ENCODE data around the gene RTP5.
"Not testable (repeated sequence)": the region's sequence is repeated elsewhere in the genome, so short reads cannot be mapped to it uniquely, and the experiment has no call there.

Gene RTP5

DNA sequence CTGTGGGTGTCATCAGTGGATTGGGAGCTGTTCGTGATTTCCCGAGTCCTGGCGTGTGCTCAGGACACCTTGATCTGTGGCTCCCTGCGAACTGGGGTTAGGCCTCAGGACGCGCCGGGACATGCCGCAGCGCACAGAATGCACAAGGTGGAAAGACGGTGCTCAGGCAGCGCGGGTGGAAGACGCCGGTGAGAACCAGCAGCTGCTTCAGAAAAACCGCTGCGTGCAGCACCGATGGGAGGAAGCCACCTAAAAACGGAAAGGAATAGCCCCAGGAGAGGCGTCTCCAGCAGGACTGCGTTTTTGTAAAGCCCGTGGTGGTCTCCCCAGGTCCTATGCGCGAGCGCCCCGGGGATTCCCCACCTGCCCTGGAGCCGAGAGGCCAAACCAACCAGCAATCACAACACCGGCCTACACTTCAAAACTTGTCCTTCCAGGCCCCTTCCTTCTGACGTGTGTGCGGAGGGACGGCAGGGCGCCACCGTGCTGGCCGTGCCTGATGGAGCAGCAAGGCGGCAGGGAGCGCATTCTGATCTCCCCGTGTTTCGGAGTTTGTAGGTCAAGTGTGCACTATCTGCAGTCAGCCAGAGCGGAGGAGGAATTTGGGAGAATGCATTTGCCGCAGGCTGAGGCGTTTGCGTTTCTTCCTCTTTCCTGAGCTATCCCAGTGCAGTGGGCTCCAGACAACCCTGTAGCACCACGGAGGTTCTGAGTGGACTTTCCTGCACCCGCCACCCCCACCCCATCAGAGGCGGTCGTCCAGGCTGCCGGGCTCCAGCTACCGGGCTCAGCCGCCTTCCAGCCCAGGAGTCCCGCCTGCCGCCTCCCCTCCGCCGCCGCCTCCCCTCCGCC, 32.2 kb downstream of the RTP5 start:
- DNase-seq (ENCODE audit: low read depth in 2 of 2, low spot score in 1 of 2): no peak

DNA sequence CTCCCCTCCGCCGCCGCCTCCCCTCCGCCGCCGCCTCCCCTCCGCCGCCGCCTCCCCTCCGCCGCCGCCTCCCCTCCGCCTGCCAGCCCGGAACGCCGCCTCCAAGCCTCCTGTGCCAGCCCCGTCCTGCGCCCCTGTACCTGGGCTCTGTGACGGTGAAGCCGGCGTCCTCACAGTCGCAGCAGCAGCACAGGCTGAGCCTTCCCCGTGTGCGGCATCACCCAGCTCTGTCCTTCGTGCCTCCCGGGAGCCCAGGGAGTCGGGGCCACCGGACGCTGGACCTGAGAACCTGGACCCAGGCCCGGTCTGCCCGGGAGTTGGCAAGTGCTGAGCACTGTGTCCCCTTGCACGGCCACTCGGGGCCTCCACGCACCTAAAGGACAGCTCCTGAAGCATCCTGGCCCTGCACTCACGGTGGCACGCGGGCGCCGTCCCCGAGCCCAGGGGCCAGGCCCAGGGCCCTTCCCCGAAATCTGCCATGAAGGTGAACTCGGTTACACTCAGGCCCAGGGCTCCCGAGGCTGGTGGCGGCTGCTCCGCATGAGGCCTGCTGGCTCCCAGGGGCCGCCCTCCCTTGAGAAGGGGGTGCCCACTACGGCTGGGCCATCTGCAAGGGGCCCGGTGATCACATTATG, 32.9 kb downstream of the RTP5 start:
- no peak for DNase-seq (ENCODE audit: low read depth in 2 of 2, low spot score in 1 of 2)

DNA sequence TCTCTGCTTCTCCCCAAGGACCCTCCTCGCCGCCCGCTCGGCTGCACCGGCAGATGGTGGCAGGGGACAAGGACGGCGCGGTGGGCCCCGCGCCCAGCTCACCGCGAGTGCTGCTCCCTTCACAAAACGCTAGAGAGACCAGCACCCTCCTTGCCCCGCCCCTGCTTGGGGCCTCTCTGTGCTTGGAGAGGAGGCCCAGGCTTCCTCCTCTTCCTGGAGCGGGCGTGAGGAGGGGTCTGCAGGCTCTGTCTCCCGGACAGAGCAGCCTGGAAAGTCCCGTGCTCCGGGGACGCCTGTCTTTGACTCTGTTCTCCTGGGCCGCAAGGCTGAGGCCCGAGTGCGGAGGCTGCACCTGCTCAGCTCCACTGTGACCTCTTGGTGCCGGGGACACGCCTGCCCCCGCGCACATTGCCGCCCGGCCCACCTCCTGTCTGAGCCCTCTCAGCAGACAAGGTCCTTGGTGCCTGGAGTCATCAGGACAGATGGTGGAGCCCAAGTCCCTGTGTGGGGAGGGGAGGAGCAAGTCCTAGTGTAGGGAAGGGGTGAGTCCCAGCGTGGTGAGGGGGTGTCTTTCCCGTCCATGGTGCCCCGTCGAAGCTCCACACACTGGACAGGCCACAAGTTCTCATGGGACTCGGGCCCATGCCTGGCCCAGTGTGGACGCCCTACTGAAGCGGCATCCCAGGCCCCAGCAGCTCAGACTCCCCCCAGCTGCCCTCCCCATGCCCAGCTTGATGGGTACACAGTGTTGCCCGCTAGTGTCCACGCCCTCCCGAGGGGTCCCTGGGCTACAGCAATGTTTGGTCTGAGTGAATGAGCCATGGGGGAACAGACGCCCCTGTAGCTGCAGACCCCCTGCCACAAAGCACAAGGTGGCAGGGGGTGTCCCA, 33.8 kb downstream of the RTP5 start:
- DNase-seq (ENCODE audit: low read depth in 2 of 2, low spot score in 1 of 2): no peak

DNA sequence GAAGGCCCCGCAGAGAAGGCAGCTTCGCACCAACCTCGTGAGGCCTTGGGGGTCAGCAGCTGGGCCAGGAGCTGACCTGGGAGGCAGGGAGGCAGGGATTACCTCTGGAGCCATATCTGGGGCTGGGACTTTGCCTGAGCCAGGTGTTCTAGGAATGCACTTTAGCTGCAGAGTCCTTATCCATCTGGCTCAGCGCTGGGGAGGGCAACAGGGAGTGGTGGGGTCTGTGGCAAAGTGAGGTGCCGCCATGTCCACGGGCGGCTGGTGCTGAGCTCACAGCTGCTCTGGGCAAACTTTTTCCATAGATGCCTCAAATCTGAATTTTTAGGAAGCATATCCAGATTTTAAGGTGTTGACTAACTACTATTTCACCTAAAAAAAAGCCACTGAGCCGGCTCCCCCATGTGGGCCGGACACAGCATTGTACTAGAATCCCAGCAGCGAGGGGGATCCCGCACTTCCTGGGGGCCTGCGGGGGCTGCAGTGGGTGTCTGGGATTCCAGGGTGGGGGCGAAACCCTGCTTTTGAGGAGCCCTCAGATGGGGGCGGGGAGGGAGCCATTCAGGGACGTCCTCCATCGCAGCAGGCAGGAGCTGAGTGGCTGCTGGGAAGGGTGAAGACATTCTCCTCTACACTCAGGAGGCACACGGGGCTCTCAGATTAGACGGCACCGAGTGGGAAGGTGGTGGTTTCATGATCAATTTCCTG, 34.6 kb downstream of the RTP5 start:
- DNase-seq (ENCODE audit: low read depth in 2 of 2, low spot score in 1 of 2): no peak

DNA sequence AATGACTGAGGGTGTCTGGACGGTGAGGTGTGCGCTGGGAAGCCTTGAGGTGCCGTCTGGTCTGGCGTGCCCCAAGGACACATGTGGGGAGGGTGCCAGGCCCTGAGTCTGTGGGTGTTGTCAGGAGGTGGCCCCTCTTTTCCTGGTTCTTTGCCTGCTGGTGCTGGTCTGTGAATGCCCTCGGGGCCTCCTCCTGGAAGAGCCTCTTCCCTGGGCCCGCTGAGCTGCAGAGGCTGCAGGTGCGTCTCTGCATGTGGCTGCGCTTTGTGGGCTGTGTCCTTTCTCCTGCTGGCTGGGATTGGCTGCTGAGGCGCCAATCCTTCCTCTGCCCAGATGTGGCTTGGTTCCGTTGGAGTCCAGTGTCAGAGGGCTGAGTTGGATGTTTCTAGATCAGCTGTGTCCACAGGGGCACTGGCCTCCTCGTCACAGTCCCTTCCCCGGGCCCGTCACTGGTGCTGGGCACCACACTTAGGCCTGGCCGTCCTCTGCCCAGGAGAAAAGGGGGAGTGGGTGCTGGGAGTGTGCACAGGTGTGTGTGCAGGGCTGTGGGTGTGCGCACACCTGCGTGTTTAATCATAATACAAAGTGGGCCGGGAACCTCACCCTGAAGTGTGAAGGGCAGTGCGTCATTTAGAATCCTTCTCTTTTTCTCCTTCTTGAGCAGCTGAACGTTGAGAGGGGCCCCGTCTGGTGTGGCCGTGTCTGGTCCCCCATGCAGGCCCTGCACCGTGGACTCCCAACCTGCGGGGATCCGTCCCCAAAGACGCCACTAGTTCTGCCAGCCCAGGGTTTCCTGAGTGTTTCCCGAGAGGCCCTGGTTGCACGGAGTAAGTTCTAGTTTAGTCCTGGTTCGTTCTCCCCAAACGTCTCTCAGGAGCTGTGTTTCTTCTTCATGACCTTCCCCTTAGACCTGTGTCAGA, 35.5 kb downstream of the RTP5 start:
- DNase-seq (ENCODE audit: low read depth in 2 of 2, low spot score in 1 of 2): no peak

DNA sequence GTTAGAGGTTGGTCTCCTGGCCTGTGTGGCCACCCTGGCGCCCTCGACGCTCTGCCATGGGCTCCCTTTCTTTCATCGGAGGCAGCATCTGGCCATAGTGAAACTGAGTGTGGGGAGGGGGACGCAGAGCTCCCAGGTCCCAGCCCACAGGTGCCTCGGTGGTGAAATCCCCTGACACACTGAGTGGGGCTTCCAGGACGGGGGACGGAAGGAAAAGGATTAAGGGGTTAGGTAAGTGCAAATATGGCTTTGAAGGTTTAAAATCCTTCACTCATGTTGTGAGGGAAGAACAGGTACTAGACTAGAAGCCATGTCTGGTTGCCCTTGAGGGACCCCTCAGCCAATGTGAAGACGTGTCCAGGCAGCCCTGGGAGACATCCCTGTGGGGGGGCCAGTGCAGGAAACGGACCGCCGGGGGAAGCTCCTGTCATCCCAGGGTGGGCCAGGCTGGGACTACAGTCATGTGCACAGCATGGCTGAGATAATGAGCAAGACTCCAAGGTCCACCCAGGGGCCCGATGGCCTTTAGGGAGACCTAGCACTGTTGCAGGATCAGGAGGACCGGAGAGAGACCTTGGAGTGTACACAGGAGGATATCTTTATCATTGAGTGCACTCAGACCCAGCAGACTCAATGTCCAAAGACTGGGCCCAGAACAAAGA, 36.3 kb downstream of the RTP5 start:
- no peak for DNase-seq (ENCODE audit: low read depth in 2 of 2, low spot score in 1 of 2)

DNA sequence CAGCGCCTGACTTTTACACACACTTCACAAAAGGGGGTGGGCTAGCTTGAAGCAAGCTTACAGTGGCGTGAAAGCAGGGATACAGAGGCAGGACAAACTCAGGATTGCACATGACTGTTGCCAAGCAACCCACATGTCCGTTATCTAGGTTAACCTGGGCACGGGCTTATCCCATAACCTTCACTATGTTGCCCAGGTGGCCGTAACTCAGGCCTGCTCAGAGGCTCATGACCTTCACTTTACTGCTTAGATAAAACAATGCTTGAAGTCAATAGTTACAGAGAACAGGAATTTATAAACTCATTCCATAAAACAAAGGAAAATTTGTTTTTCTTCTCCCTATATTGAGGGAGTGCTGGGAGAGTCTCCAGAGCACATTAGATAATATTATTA, 36.8 kb downstream of the RTP5 start:
- not testable (repeated sequence) for DNase-seq (ENCODE audit: low read depth in 2 of 2, low spot score in 1 of 2)

DNA sequence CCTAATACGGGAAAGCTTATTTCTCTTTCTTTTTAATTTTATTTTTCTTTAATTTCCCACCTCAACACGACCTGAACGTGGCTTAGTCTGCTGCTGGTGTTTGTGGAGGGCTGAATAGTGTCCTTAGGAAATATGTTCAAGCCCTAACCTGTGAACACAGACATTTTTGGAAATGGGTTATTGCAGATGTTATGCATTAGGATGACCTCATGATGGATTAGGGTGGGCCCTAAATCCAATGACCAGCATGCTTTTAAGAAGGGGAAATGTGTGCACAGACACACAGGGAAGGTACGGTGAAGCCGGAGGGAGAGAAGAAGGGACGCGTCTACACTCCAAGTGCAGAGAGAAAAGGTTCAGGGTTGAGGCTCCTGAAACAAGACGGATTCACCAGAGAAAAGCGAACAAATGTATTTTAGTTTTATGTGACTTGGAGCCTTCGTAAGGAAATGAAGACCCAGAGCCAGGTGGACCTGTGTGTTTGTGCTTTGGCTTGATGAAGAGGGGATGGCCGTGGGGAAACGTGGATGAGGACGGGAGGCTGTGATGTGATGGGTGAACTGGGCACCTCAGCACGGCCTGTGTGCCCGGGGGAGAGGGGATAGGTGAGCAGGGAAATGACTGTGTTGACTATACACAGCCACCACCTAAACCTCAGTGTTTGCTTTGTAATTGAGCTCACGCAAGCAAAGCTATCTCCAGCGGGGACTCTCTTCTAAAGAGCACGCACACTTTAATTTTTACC, 37.5 kb downstream of the RTP5 start:
- DNase-seq (ENCODE audit: low read depth in 2 of 2, low spot score in 1 of 2): no peak

DNA sequence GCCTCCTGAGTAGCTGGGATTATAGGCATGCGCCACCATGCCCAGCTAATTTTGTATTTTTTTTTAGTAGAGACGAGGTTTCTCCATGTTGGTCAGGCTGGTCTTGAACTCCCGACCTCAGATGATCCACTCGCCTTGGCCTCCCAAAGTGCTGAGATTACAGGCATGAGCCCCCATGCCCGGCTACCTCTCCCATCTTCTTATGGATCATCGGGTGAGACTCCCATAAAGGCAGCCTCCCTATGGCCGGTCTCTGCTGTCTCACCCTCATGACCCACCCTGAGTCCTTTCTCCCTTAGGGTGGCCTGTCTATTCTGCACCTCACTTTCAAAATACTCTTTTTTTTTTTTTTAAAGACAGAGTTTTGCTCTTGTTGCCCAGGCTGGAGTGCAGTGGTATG, 38.3 kb downstream of the RTP5 start:
- DNase-seq (ENCODE audit: low read depth in 2 of 2, low spot score in 1 of 2): not testable (repeated sequence)

DNA sequence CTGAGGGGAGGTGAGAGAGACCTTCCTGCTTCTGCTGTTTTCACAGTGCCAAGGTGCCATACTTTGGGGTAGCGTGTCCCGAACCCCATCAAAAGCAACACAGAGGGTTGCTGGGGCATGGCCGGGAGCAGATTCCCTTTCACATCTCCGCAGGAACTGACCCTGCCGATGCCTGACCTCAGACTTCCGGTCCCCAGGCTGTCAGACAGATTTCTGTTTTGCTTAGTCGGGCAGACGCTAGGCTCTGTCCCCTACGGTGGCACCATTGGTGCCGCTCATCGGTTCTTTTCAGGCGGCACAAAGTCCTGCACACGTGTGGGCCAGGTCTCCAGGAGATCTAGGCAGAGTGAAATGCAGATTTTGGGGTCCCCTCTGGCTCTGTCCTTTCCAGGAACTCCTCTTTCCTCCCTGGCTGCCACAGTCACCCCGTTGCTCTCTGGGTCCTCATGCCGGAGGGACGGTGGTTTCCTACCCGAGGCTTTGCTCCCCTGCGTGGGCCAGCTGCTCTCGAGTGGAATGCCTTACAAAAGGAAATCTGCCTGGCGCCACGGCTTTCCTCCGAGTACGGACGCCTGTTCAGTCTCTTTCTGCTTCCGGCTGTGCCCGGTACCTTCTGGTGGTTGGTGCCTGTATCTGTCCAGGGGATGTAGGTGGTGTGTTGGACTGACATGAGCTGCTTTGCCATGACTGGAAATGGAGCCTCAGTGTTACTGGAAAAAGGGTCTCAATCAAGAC, 39.3 kb downstream of the RTP5 start:
- no peak for DNase-seq (ENCODE audit: low read depth in 2 of 2, low spot score in 1 of 2)

DNA sequence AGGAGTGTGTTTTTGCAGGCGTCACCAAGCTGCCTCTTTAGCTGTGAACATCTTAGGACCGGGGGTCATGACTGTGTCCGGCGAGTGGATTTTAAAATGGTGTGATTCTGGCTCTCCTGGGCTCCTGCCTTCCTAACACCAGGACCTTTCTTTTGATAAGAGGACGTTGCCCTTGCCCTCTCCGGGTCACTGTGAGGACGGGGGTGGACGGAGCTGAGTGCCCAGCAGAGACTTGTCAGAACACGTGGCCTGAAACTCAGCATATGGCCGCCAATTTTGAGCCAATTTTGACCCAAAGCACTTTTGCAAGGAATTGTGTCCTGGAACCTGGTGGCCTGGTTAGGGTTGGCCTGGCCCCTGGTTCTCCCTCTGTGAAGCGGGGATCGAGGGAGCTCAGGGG, 40.2 kb downstream of the RTP5 start:
- no peak for DNase-seq (ENCODE audit: low read depth in 2 of 2, low spot score in 1 of 2)

DNA sequence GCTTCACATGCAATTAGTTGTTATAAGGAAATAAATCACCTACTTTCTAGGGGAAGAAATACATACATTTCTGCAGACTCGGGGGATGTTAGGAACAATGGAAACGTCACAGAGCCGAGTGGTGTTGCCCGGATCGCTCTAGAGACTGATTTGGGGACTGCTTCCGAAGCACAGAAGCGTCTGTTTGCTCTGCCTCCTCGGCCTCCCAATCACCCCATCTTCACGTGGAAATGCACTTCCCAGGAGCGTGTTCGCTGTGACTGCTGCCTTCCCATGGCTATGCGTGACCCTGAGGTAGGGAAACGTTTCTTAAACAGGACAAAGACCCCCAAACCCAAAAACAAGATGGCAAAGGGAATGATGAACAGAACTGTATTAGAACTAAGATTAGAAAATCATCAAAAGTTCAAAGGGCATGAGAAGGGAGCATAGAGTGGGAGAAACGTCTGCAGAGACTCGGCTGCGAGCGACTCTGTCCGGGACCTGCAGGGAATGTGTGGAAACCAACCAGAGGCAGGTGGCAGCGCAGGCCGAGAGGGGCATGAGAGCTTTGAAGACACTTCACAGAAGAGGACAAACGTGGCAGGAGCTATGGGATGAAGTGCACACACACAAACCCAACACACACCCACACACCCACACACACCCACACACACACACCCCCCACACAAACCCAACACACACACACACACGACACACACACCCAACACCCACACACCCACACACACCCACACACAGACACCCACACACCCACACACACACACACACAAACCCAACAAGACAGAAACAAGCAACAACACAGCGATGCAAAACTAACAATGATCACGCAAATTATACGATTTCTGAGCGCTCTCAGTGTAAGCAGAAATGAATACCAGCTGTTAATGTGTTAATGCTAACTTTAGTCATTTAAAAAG, 41.3 kb downstream of the RTP5 start:
- DNase-seq (ENCODE audit: low read depth in 2 of 2, low spot score in 1 of 2): no peak

DNA sequence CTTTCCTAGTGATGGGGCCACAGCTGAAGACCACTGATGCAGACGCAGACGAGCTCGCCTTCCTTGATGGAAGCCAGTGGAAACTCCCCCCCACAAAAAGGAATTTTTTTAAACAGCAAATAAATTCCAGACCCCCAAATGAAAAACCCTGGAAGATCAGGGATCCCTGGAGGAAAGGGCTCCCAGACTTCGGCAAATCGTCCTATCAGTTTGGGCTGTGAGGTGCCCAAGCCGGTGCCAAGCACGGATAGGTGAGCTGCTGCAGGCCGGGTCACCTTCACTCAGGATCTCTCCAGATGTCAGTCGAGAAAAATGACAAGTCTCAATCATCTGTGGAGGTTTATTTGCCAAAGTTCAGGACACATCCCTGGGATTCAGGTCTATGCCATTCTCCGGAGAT, 42.0 kb downstream of the RTP5 start:
- no peak for DNase-seq (ENCODE audit: low read depth in 2 of 2, low spot score in 1 of 2)

DNA sequence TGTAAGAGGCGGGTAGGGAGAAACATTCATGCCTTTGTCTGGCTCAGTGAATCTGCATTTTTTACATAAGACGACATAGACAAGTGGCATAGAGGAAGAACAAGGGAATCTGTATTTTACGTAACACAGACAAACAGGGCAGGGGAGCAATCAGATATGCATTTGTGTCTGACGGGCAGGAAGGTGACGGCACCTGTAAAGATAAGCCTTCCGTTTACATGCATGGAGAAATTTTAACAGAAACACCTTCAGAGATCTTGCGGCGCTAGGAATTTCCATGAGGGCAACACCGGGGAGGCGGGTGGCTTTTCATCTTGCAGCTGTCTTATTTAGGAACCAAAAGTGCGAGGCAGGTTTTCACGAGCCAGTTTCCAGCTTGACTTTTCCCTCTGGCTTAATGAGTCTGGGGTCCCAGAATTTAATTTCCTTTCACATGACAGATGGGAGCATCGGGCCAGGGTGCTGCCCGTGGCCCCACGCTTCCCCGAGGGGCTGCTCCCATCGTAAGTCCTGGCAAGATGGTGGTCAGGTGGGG, 42.6 kb downstream of the RTP5 start:
- DNase-seq (ENCODE audit: low read depth in 2 of 2, low spot score in 1 of 2): no peak

DNA sequence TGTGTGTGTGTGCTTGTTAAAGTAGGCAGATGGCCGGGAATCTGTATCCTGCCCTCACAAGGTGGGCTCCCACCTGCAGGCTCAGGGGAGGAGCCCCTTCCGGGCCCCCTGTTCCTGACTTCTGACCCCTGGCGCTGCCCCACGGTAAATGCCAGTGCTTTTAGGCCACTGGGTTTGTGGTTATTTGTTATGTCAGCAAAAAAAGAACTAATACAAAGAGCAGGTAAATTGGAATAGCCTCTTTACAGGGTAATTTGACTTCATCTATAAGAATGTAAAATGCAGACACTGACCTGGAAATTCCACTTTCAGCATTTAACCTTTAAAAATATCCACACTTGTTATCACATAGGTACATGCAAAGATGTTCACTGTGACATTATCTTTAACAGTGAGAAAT, 44.2 kb downstream of the RTP5 start:
- DNase-seq (ENCODE audit: low read depth in 2 of 2, low spot score in 1 of 2): no peak

DNA sequence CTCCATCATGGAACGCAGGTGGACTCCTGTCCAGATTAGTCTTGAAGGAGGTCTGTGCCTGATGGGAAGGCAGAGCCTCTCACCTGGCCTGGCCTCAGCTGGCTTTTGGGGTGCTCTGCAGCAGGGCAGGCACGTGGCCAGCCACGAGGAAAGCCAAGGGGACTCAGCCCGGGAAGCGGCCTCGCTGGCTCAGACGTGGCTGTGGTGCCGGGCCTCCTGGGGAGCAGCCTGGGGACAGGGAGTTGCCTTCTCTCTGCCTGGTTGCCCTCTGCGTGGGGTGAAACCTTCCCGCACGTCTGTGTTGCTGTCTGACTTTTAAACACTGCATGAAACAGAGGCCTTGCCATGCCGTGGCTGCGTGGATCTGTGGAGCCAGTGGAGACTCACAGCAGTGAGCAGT, 45.0 kb downstream of the RTP5 start:
- DNase-seq (ENCODE audit: low read depth in 2 of 2, low spot score in 1 of 2): no peak

DNA sequence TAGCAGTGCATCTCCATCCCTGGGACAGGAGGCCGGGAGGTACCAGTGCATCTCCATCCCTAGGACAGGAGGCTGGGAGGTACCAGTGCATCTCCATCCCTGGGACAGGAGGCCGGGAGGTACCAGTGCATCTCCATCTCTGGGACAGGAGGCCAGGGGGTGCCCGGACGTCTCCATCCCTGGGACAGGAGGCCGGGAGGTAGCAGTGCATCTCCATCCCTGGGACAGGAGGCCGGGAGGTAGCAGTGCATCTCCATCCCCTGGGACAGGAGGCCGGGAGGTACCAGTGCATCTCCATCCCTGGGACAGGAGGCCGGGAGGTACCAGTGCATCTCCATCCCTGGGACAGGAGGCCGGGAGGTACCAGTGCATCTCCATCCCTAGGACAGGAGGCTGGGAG, 52.1 kb downstream of the RTP5 start:
- not testable (repeated sequence) for DNase-seq (ENCODE audit: low read depth in 2 of 2, low spot score in 1 of 2)

All from stimulated activated CD8-positive, alpha-beta memory T cell treated with anti-CD3 and anti-CD28 coated beads, Interleukin-4, amount 100 ng/mL, for 4 hours (primary cell).